ENCODE data around the gene ARPC1B. TPM values are rescaled to one million over a fixed set of nuclear protein-coding genes. Genes with fewer than 3 reads are reported as not detected.
"Not testable (repeated sequence)": the region's sequence is repeated elsewhere in the genome, so short reads cannot be mapped to it uniquely, and the experiment has no call there.

Gene ARPC1B
- total RNA-seq, 1 donor from 2014 or later = 45.7 TPM

- no peak for DNase-seq (ENCODE audit: low spot score)
Observed at GRCh38 chr7:99368750-99369389, 5.7 kb upstream of the ARPC1B start.

- DNase-seq (ENCODE audit: low spot score) = no peak
Observed at GRCh38 chr7:99369767-99370391, 4.7 kb upstream of the ARPC1B start.

GRCh38 chr7:99371376-99371920 is 3.1 kb upstream of the ARPC1B start:
- no peak for DNase-seq (ENCODE audit: low spot score)

GRCh38 chr7:99372275-99373090 is 2.0 kb upstream of the ARPC1B start:
- peak; percentile 85 for DNase-seq (ENCODE audit: low spot score)

- no peak for DNase-seq (ENCODE audit: low spot score)
Observed at GRCh38 chr7:99373091-99374066, 1.2 kb upstream of the ARPC1B start.

GRCh38 chr7:99375070-99375807 is 709 bp downstream of the ARPC1B start:
- DNase-seq (ENCODE audit: low spot score) = peak; percentile 86

GRCh38 chr7:99379043-99379577 is 4.6 kb downstream of the ARPC1B start:
- DNase-seq (ENCODE audit: low spot score) = peak; percentile 95

GRCh38 chr7:99379693-99380031 is 5.1 kb downstream of the ARPC1B start:
- not testable (repeated sequence) for DNase-seq (ENCODE audit: low spot score)

- peak; percentile 74 for DNase-seq (ENCODE audit: low spot score)
Observed at GRCh38 chr7:99380032-99380822, 5.7 kb downstream of the ARPC1B start.

GRCh38 chr7:99380823-99381663 is 6.5 kb downstream of the ARPC1B start:
- no peak for DNase-seq (ENCODE audit: low spot score)

GRCh38 chr7:99381664-99382075 is 7.1 kb downstream of the ARPC1B start:
- no peak for DNase-seq (ENCODE audit: low spot score)

GRCh38 chr7:99383203-99383602 is 8.7 kb downstream of the ARPC1B start:
- no peak for DNase-seq (ENCODE audit: low spot score)

GRCh38 chr7:99383791-99384370 is 9.4 kb downstream of the ARPC1B start:
- DNase-seq (ENCODE audit: low spot score) = no peak

GRCh38 chr7:99384523-99384922 is 10.0 kb downstream of the ARPC1B start:
- no peak for DNase-seq (ENCODE audit: low spot score)

- DNase-seq (ENCODE audit: low spot score) = no peak
Observed at GRCh38 chr7:99385564-99385963, 11.0 kb downstream of the ARPC1B start.

- DNase-seq (ENCODE audit: low spot score) = no peak
Observed at GRCh38 chr7:99386584-99387238, 12.2 kb downstream of the ARPC1B start.

- not testable (repeated sequence) for DNase-seq (ENCODE audit: low spot score)
Observed at GRCh38 chr7:99387239-99387635, 12.7 kb downstream of the ARPC1B start.

GRCh38 chr7:99387912-99388311 is 13.4 kb downstream of the ARPC1B start:
- DNase-seq (ENCODE audit: low spot score) = no peak

Measured in umbilical cord (tissue), 2 donors.